Breast epithelium (tissue), 4 donors: ENCODE data around the gene PAK1IP1. TPM values are rescaled to one million over a fixed set of nuclear protein-coding genes. Genes with fewer than 3 reads are reported as not detected.
A peak's percentile ranks its signal among the peaks of the same experiment; 100 is the strongest.
"Not testable (repeated sequence)": the region's sequence is repeated elsewhere in the genome, so short reads cannot be mapped to it uniquely, and the experiment has no call there.

Experiments used
- DNase-seq, 2 donors: peaks; one replicate each; pipeline ENCODE4 v3.0.0-alpha.2; 2019; ENCODE audit warnings: low spot score in 2 of 2
- H3K27ac ChIP-seq, 2 donors: fragments of 200-600 bp; sonication (generic) in 1 of 2; one replicate each; pipeline ENCODE4 v1.5.1; 2016 to 2019; ENCODE audit warnings: mild to moderate bottlenecking in 1 of 2
- H3K27me3 ChIP-seq, 2 donors: fragments of 200-600 bp; sonication (generic) in 1 of 2; one replicate each; pipeline versions ENCODE4 v1.5.1 to v1.6.0; 2017 to 2019; ENCODE audit warnings: control low read depth in 1 of 2, mild to moderate bottlenecking in 1 of 2
- H3K36me3 ChIP-seq: fragments of 200-600 bp; one replicate; pipeline ENCODE4 v1.5.1; 2019
- H3K4me1 ChIP-seq, 2 donors: fragments of 200-600 bp; sonication (generic); one replicate each; pipeline ENCODE4 v1.5.1; 2016 to 2019; ENCODE audit warnings: control low read depth in 1 of 2
- H3K4me3 ChIP-seq, 3 donors: fragments of 200-600 bp; sonication (generic); 1 replicate in 2 of 3; 2 replicates in 1 of 3; pipeline ENCODE4 v1.5.1; 2016 to 2019; ENCODE audit warnings: mild to moderate bottlenecking in 3 of 3, moderate library complexity in 2 of 3
- H3K9me3 ChIP-seq, 2 donors: fragments of 200-600 bp; sonication (generic) in 1 of 2; one replicate each; pipeline ENCODE4 v1.5.1; 2016 to 2019; ENCODE audit warnings: control low read depth in 1 of 2
- CTCF ChIP-seq, 3 donors: fragments of 450-650 bp; IDR thresholded peaks; one replicate each; pipeline ENCODE4 v1.5.1; 2016 to 2017; ENCODE audit warnings: antibody characterized with exemption in 3 of 3, mild to moderate bottlenecking in 3 of 3, moderate library complexity in 3 of 3
- POLR2A ChIP-seq: fragments of 450-650 bp; IDR thresholded peaks from one replicate; pipeline ENCODE4 v1.6.1; 2016; ENCODE audit warnings: antibody characterized with exemption, mild to moderate bottlenecking, moderate library complexity
- POLR2AphosphoS5 ChIP-seq, 3 donors: sonication (generic); formaldehyde crosslinking; IDR thresholded peaks; one replicate each; pipeline ENCODE4 v1.6.1; 2017; ENCODE audit warnings: antibody characterized with exemption in 3 of 3
- intact Hi-C: fragments of 100-400 bp; cut with DNase I; formaldehyde crosslinking; loops from one replicate; pipeline ENCODE4 v1.15.1; 2023; ENCODE audit warnings: low total_unique reads
- total RNA-seq, 3 donors: library from RNA; depleted of rRNA; stranded (reverse); fragments of >200 nt; gene quantifications; one replicate each; pipeline ENCODE4 v1.1.0, GENCODE V29; 2016

Gene PAK1IP1
- total RNA-seq, 3 donors from 2014 or later = 10.4 to 16.4 (median 15.7) TPM

GRCh38 chr6:10696655-10697054 is 1.9 kb downstream of the PAK1IP1 start:
- no peaks in the 10 kb centered on the region for H3K36me3 ChIP-seq
- no peaks in the 10 kb centered on the region for H3K27me3 ChIP-seq
- peaks cover 6 to 10% of the 10 kb centered on the region in 2 donors for H3K4me1 ChIP-seq
- TF ChIP-seq POLR2A (no peak), CTCF (IDR thresholded peaks at IDR 0.05) (no peak), POLR2AphosphoS5 (IDR thresholded peaks at IDR 0.05) (no peak)
- no peaks in the 10 kb centered on the region for H3K9me3 ChIP-seq
- H3K27ac ChIP-seq = no peak overlapping the region
- intact Hi-C loops = no loop called here
- no peak for DNase-seq
- H3K4me3 ChIP-seq = no peak overlapping the region

- DNase-seq = no peak
- H3K36me3 ChIP-seq = no peaks in the 10 kb centered on the region
- no peak overlapping the region for H3K4me3 ChIP-seq
- no peak for TF ChIP-seq POLR2A
- TF ChIP-seq CTCF (IDR thresholded peaks at IDR 0.05) = no peak
- TF ChIP-seq POLR2AphosphoS5 (IDR thresholded peaks at IDR 0.05) = no peak
- peak overlapping the region; percentile 27 to 37 for H3K27ac ChIP-seq
- no peaks in the 10 kb centered on the region for H3K9me3 ChIP-seq
- H3K27me3 ChIP-seq = no peaks in the 10 kb centered on the region
- intact Hi-C loops = no loop called here
- no peaks in the 10 kb centered on the region for H3K4me1 ChIP-seq
Observed at GRCh38 chr6:10713962-10714361, 19.2 kb downstream of the PAK1IP1 start.

- peak overlapping the region; percentile 64 to 67 (median 66) for H3K4me3 ChIP-seq
- intact Hi-C loops = no loop called here
- no peaks in the 10 kb centered on the region for H3K9me3 ChIP-seq
- H3K36me3 ChIP-seq = no peaks in the 10 kb centered on the region
- H3K27me3 ChIP-seq = no peaks in the 10 kb centered on the region
- peak overlapping the region; percentile 81 to 85 for H3K27ac ChIP-seq
- no peak for DNase-seq
- peaks cover 4 to 6% of the 10 kb centered on the region in 2 donors for H3K4me1 ChIP-seq
- no peak for TF ChIP-seq CTCF (IDR thresholded peaks at IDR 0.05)
Observed at GRCh38 chr6:10719296-10719963, 24.7 kb downstream of the PAK1IP1 start.

- Histone ChIP-seq H3K27me3 (no peaks in the 10 kb centered on the region), H3K36me3 (no peaks in the 10 kb centered on the region), H3K4me3 (peak overlapping the region; percentile 64 to 67 (median 66)), H3K4me1 (peaks cover 9 to 10% of the 10 kb centered on the region in 2 donors), H3K27ac (peak overlapping the region; percentile 81 to 85), H3K9me3 (no peaks in the 10 kb centered on the region)
- intact Hi-C loops = no loop called here
- DNase-seq = no peak
- TF ChIP-seq CTCF (IDR thresholded peaks at IDR 0.05) = no peak
- TF ChIP-seq POLR2A = no peak
- TF ChIP-seq POLR2AphosphoS5 (IDR thresholded peaks at IDR 0.05) = no peak
Observed at GRCh38 chr6:10719964-10720264, 25.1 kb downstream of the PAK1IP1 start.

GRCh38 chr6:10720265-10720959 is 25.6 kb downstream of the PAK1IP1 start:
- Histone ChIP-seq H3K27ac (peak overlapping the region; percentile 81 to 85), H3K4me1 (peaks cover 10 to 11% of the 10 kb centered on the region in 2 donors), H3K36me3 (no peaks in the 10 kb centered on the region), H3K27me3 (no peaks in the 10 kb centered on the region), H3K9me3 (no peaks in the 10 kb centered on the region), H3K4me3 (peak overlapping the region; percentile 64 to 67 (median 66))
- DNase-seq = no peak
- TF ChIP-seq POLR2AphosphoS5 (IDR thresholded peaks at IDR 0.05) = peak in 2 of 3 donors; percentile 29 to 50
- no peak for TF ChIP-seq POLR2A
- intact Hi-C loops = no loop called here

GRCh38 chr6:10720960-10721849 is 26.4 kb downstream of the PAK1IP1 start:
- Histone ChIP-seq H3K4me3 (peak overlapping the region; percentile 64 to 67 (median 66)), H3K27ac (peak overlapping the region; percentile 81 to 85), H3K4me1 (peaks cover 10 to 19% of the 10 kb centered on the region in 2 donors)
- intact Hi-C loops, H3K36me3 ChIP-seq, H3K9me3 ChIP-seq, DNase-seq, H3K27me3 ChIP-seq: not testable (repeated sequence)
